H1 (cell line): ENCODE results near the gene NTMT1. TPM values are rescaled to one million over a fixed set of nuclear protein-coding genes. Genes with fewer than 3 reads are reported as not detected.

ENCODE experiments used
- CTCF ChIA-PET: fragments of 300-600 bp; sonication (Branson Sonifier 250); formaldehyde crosslinking; loops from one replicate; lab custom pipeline; 2021; ENCODE audit not compliant: partially characterized antibody; lab: Charles Lee
- POLR2A ChIA-PET: fragments of 300-600 bp; sonication (Branson Sonifier 250); formaldehyde crosslinking; loops from one replicate; lab custom pipeline; 2021; ENCODE audit warnings: inconsistent platforms; ENCODE audit not compliant: partially characterized antibody; lab: Charles Lee
- DNase-seq, 2 experiments: peaks; one replicate each; pipeline versions ENCODE4 v3.0.0 to v3.0.0-alpha.2; 2010 to 2022; ENCODE audit warnings: low spot score in 2 of 2, low read depth in 1 of 2, mixed read lengths in 1 of 2
- FAIRE-seq: peaks from 2 replicates; lab custom pipeline; 2011; peaks lifted over from hg19 to GRCh38; lab: Jason Lieb, UNC
- H2AFZ ChIP-seq: 2 replicates; pipeline ENCODE4 v1.8.1; 2012; ENCODE audit warnings: low read length, inconsistent platforms
- H2AK5ac ChIP-seq: 2 replicates; pipeline ENCODE4 v1.6.1; 2013; ENCODE audit warnings: low read depth, low read length
- H2BK120ac ChIP-seq: replicated peaks from 2 replicates; pipeline ENCODE3; 2013; ENCODE audit warnings: low read depth, low read length, inconsistent platforms
- H2BK12ac ChIP-seq: 2 replicates; pipeline ENCODE4 v1.6.1; 2013; ENCODE audit warnings: low read depth, low read length
- H2BK15ac ChIP-seq: 2 replicates; pipeline ENCODE4 v1.6.1; 2013; ENCODE audit warnings: low read length
- H2BK20ac ChIP-seq: 2 replicates; pipeline ENCODE4 v1.6.1; 2013; ENCODE audit warnings: low read length
- H2BK5ac ChIP-seq: 2 replicates; pipeline ENCODE4 v1.6.1; 2013; ENCODE audit warnings: low read depth, low read length
- H3K14ac ChIP-seq: 2 replicates; pipeline ENCODE4 v1.6.1; 2013; ENCODE audit warnings: inconsistent platforms; ENCODE audit not compliant: insufficient read length
- H3K18ac ChIP-seq: 2 replicates; pipeline ENCODE4 v1.6.1; 2013; ENCODE audit warnings: low read length; ENCODE audit errors: extremely low read depth
- H3K23ac ChIP-seq: 2 replicates; pipeline ENCODE4 v1.6.1; 2013; ENCODE audit warnings: inconsistent platforms; ENCODE audit not compliant: insufficient read length
- H3K23me2 ChIP-seq: 2 replicates; pipeline ENCODE4 v1.6.1; 2013; ENCODE audit warnings: low read depth, low read length
- H3K27ac ChIP-seq: 2 replicates; pipeline ENCODE4 v1.6.1; 2011; ENCODE audit warnings: low read depth, low read length, inconsistent platforms
- H3K27me3 ChIP-seq, 4 experiments: replicated peaks in 1 of 4; 1 replicate in 1 of 4; 2 replicates in 3 of 4; pipeline versions ENCODE4 v1.6.1 to v1.8.1; 2011 to 2013; ENCODE audit warnings: low read length in 3 of 4, mild to moderate bottlenecking in 3 of 4, inconsistent platforms in 2 of 4, mixed read lengths in 2 of 4, moderate library complexity in 1 of 4; ENCODE audit not compliant: control insufficient read depth in 3 of 4, insufficient read depth in 3 of 4; ENCODE audit errors: extremely low read depth in 1 of 4
- H3K36me3 ChIP-seq, 4 experiments: 2 replicates each; pipeline versions ENCODE4 v1.6.1 to v1.8.1; 2011 to 2013; ENCODE audit warnings: mild to moderate bottlenecking in 4 of 4, low read length in 3 of 4, moderate library complexity in 2 of 4, control low read depth in 1 of 4, inconsistent platforms in 1 of 4; ENCODE audit not compliant: insufficient read depth in 4 of 4, control insufficient read depth in 2 of 4
- H3K4ac ChIP-seq: replicated peaks from 2 replicates; pipeline ENCODE3; 2013; ENCODE audit warnings: low read length, low read depth, mixed read lengths, inconsistent platforms; ENCODE audit not compliant: insufficient read length
- H3K4me1 ChIP-seq, 4 experiments: replicated peaks in 1 of 4; 1 replicate in 1 of 4; 2 replicates in 3 of 4; pipeline versions ENCODE4 v1.6.1 to v1.8.1; 2011 to 2013; ENCODE audit warnings: low read length in 3 of 4, inconsistent platforms in 2 of 4, mixed read lengths in 1 of 4; ENCODE audit not compliant: insufficient read depth in 4 of 4, control insufficient read depth in 3 of 4
- H3K4me2 ChIP-seq, 2 experiments: 2 replicates each; pipeline versions ENCODE4 v1.6.1 to v1.8.1; 2011 to 2013; ENCODE audit warnings: low read depth in 2 of 2, low read length in 2 of 2, control low read depth in 1 of 2, inconsistent platforms in 1 of 2, mild to moderate bottlenecking in 1 of 2; ENCODE audit not compliant: insufficient read depth in 1 of 2
- H3K4me3 ChIP-seq, 4 experiments: fragments of 200-600, 300-600 bp in 1 of 4; sonication (generic), shearing (Covaris generic), sonication (Bioruptor Twin) in 1 of 4; 2 replicates each; pipeline versions ENCODE4 v1.5.1 to v1.8.1; 2011 to 2016; ENCODE audit warnings: low read length in 4 of 4, low read depth in 3 of 4, control low read depth in 2 of 4, inconsistent platforms in 2 of 4, mild to moderate bottlenecking in 2 of 4, mixed read lengths in 1 of 4, moderate library complexity in 1 of 4; ENCODE audit not compliant: insufficient read depth in 2 of 4; ENCODE audit errors: extremely low read depth in 1 of 4
- H3K56ac ChIP-seq: replicated peaks from 2 replicates; pipeline ENCODE3; 2013; ENCODE audit warnings: low read depth, mild to moderate bottlenecking, mixed read lengths, low read length, inconsistent platforms; ENCODE audit not compliant: insufficient read length
- H3K79me1 ChIP-seq: 2 replicates; pipeline ENCODE4 v1.6.1; 2013; ENCODE audit warnings: low read depth, low read length, control low read depth
- H3K79me2 ChIP-seq, 2 experiments: 2 replicates each; pipeline versions ENCODE4 v1.6.1 to v1.8.1; 2012 to 2013; ENCODE audit warnings: low read length in 2 of 2, mild to moderate bottlenecking in 2 of 2, inconsistent platforms in 1 of 2; ENCODE audit not compliant: insufficient read depth in 2 of 2, control insufficient read depth in 1 of 2
- H3K9ac ChIP-seq, 4 experiments: replicated peaks in 1 of 4; 1 replicate in 1 of 4; 2 replicates in 3 of 4; pipeline versions ENCODE4 v1.6.1 to v1.8.1; 2011 to 2013; ENCODE audit warnings: low read depth in 3 of 4, low read length in 3 of 4, control low read depth in 2 of 4, mild to moderate bottlenecking in 2 of 4, moderate library complexity in 2 of 4, inconsistent platforms in 1 of 4; ENCODE audit errors: extremely low read depth in 1 of 4
- H3K9me3 ChIP-seq, 2 experiments: 2 replicates each; pipeline versions ENCODE4 v1.6.1 to v1.8.1; 2012 to 2013; ENCODE audit warnings: mild to moderate bottlenecking in 2 of 2, moderate library complexity in 2 of 2, control low read depth in 1 of 2, inconsistent platforms in 1 of 2, low read depth in 1 of 2, low read length in 1 of 2, mixed read lengths in 1 of 2; ENCODE audit not compliant: insufficient read depth in 2 of 2
- H4K20me1 ChIP-seq, 2 experiments: replicated peaks in 1 of 2; 2 replicates each; pipeline versions ENCODE3 to v1.8.1; 2011 to 2013; ENCODE audit warnings: inconsistent platforms in 2 of 2, low read length in 2 of 2, mild to moderate bottlenecking in 1 of 2; ENCODE audit not compliant: insufficient read depth in 2 of 2, control insufficient read depth in 1 of 2
- H4K5ac ChIP-seq: 2 replicates; pipeline ENCODE4 v1.6.1; 2013; ENCODE audit warnings: low read length, low read depth, mixed read lengths, inconsistent platforms; ENCODE audit not compliant: insufficient read length
- H4K8ac ChIP-seq: 2 replicates; pipeline ENCODE4 v1.8.0; 2013; ENCODE audit warnings: mild to moderate bottlenecking, moderate library complexity, low read length, inconsistent platforms; ENCODE audit not compliant: insufficient read depth; ENCODE audit errors: extremely low read depth
- H4K91ac ChIP-seq: replicated peaks from 2 replicates; pipeline ENCODE3; 2013; ENCODE audit warnings: low read length, mixed read lengths, inconsistent platforms; ENCODE audit not compliant: insufficient read length
- BRCA1 ChIP-seq: IDR thresholded peaks from 2 replicates; pipeline ENCODE4 v1.6.1; 2012; ENCODE audit warnings: low read depth, low read length, improper control_type of control experiment
- CBX5 ChIP-seq: fragments of 300-800, 300-1000 bp; sonication (generic); IDR thresholded peaks from 2 replicates; pipeline ENCODE4 v1.7.1; 2016; ENCODE audit warnings: antibody characterized with exemption, low read length, low read depth
- CREB1 ChIP-seq: IDR thresholded peaks from 2 replicates; pipeline ENCODE4 v1.6.1; 2012; ENCODE audit warnings: inconsistent platforms
- EP300 ChIP-seq, 2 experiments: IDR thresholded peaks; 1 replicate in 1 of 2; 2 replicates in 1 of 2; pipeline ENCODE4 v1.6.1; 2011 to 2012; ENCODE audit warnings: low read depth in 2 of 2, low read length in 2 of 2, mild to moderate bottlenecking in 2 of 2, borderline replicate concordance in 1 of 2, inconsistent platforms in 1 of 2, moderate library complexity in 1 of 2
- EZH2 ChIP-seq: fragments of 200-600 bp; sonication (generic); IDR thresholded peaks from 2 replicates; pipeline ENCODE4 v1.7.1; 2012; ENCODE audit warnings: low read depth, mild to moderate bottlenecking, moderate library complexity, low read length, inconsistent platforms; ENCODE audit not compliant: severe bottlenecking
- JUND ChIP-seq: IDR thresholded peaks from 2 replicates; pipeline ENCODE4 v1.6.1; 2011; ENCODE audit warnings: mild to moderate bottlenecking, improper control_type of control experiment, low read length
- KDM4A ChIP-seq: IDR thresholded peaks from one replicate; pipeline ENCODE4 v1.7.1; 2012; ENCODE audit warnings: low read depth, mild to moderate bottlenecking, moderate library complexity, low read length, inconsistent platforms; ENCODE audit not compliant: severe bottlenecking
- NANOG ChIP-seq: IDR thresholded peaks from 2 replicates; pipeline ENCODE4 v1.6.1; 2011; ENCODE audit warnings: low read length, low read depth, mild to moderate bottlenecking, inconsistent platforms; ENCODE audit not compliant: insufficient read depth, poor library complexity, severe bottlenecking
- RBBP5 ChIP-seq: IDR thresholded peaks from 2 replicates; pipeline ENCODE4 v1.7.1; 2012; ENCODE audit warnings: low read depth, mild to moderate bottlenecking, inconsistent platforms, low read length, moderate library complexity, borderline replicate concordance
- SRF ChIP-seq: IDR thresholded peaks from 2 replicates; pipeline ENCODE4 v1.6.1; 2011; ENCODE audit warnings: mild to moderate bottlenecking, low read depth, low read length, moderate library complexity
- WGBS, 2 experiments: shearing (Covaris generic) in 1 of 2; methylation state at CpG; one replicate each; pipeline versions ENCODE4 v1.1.6 to v1.1.7; 2013 to 2015; ENCODE audit warnings: low lambda C conversion rate in 2 of 2, mixed read lengths in 2 of 2, inconsistent platforms in 1 of 2, low coverage in 1 of 2, missing lambda C conversion rate in 1 of 2; ENCODE audit not compliant: insufficient replicate concordance in 2 of 2, insufficient coverage in 1 of 2, insufficient read length in 1 of 2; ENCODE audit errors: extremely low coverage in 1 of 2, missing lambda C conversion rate in 1 of 2; 5-methylcytosine and 5-hydroxymethylcytosine counted together
- polyA plus RNA-seq, 7 experiments: library from polyadenylated mRNA; depleted of rRNA in 3 of 7; stranded (reverse) in 5 of 7; unstranded in 2 of 7; fragments of >200 nt in 5 of 7; fragments of 200-250 nt in 2 of 7; gene quantifications; 1 replicate in 5 of 7; 2 replicates in 1 of 7; 4 replicates in 1 of 7; pipeline versions ENCODE4 v1.2.1 to v1.2.3, GENCODE V29; 2011 to 2013; ENCODE audit warnings: missing spikeins in 2 of 7, mixed read lengths in 2 of 7
- total RNA-seq: library from RNA; stranded (reverse); fragmentation: NEBNext Ultra II Directional; extraction: Animal tissue kit (Norgen Biotek cat#: 25700); gene quantifications from 2 replicates; pipeline ENCODE4 v1.2.1, GENCODE V29; 2021

Gene NTMT1
- total and polyA plus RNA-seq, 2 of the 8 experiments (the other 6 are each of a cell fraction or from before 2014, with no cell fraction given), result 66.8 to 70.2 TPM

DNA sequence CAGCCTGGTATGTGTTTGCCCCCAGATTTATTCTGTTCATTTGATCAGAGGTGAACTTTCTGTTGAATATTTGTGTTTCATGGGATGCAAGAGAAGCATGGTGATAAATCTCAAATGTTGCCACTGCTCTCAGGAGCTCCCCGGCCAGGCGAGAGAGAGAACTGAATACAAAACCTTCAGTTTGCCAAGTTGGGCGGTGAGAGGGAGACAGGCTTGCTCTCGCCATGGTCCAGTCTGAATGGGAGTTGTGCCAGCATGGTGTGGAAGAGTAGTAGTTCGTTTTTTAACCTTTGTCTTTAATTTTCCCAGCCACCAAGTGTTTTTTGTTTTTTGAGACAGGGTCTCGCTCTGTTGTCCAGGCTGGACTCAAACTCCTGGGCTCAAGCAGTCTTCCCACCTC, 2.7 kb downstream of the NTMT1 start:
- Histone ChIP-seq H3K27ac (no peak overlapping the region), H2BK15ac (no peak overlapping the region), H3K18ac (no peak overlapping the region), H3K4me2 (peak overlapping the region in 1 of 2 experiments; percentile 99; a peak in 2 of 4 replicates), H4K20me1 (peaks cover 48 to 66% of the 10 kb centered on the region in 2 experiments), H3K79me2 (peaks cover 52 to 75% of the 10 kb centered on the region in 2 experiments), H3K4ac (no peak overlapping the region), H2AK5ac (no peak overlapping the region), H3K9me3 (no peaks in the 10 kb centered on the region), H2BK20ac (no peak overlapping the region), H2AFZ (no peak overlapping the region), H3K9ac (no peak overlapping the region), H4K5ac (no peak overlapping the region), H4K8ac (no peak overlapping the region), H2BK5ac (no peak overlapping the region), H4K91ac (no peak overlapping the region), H3K79me1 (peaks cover 39% of the 10 kb centered on the region), H2BK12ac (no peak overlapping the region), H3K23me2 (peaks cover 11% of the 10 kb centered on the region), H3K27me3 (no peaks in the 10 kb centered on the region), H3K14ac (no peak overlapping the region), H3K4me3 (no peak overlapping the region), H2BK120ac (no peak overlapping the region), H3K36me3 (peaks cover 3 to 22% (median 11%) of the 10 kb centered on the region in 4 experiments; a peak in 6 of 8 replicates), H3K56ac (no peak overlapping the region), H3K23ac (no peak overlapping the region), H3K4me1 (peaks cover 10 to 19% (median 13%) of the 10 kb centered on the region in 4 experiments)
- CTCF ChIA-PET, result interaction anchor here (0.8 to 5.8 kb wide), 8 partner anchors 8 to 499 kb away, joined by 3 to 56 read pairs (median 4); partner anchors contain the start of gene C9orf50
- no peak for FAIRE-seq
- no peak for DNase-seq
- no peak for TF ChIP-seq KDM4A
- TF ChIP-seq EP300 (IDR thresholded peaks at IDR 0.05; ENCODE audit: borderline replicate concordance in 1 of 2, low read depth in 2 of 2, low read length in 2 of 2), result no peak
- no peak for TF ChIP-seq RBBP5
- TF ChIP-seq JUND, result no peak
- no peak for TF ChIP-seq SRF
- no peak for TF ChIP-seq BRCA1
- no peak for TF ChIP-seq NANOG
- no peak for TF ChIP-seq CBX5
- no peak for TF ChIP-seq EZH2
- no peak for TF ChIP-seq CREB1
- POLR2A ChIA-PET, result interaction anchor here (1.4 to 8.4 kb wide), 2 partner anchors 10 to 451 kb away, joined by 4 to 95 read pairs; partner anchors contain the start of gene ASB6
- 82% methylated on average over 6 of the region's 6 CpGs; no CpG with 5 or more reads in 1 of the 2 experiments for WGBS, 2 experiments
